ENCODE measurements around the gene TNFAIP3. TPM values are rescaled to one million over a fixed set of nuclear protein-coding genes. Genes with fewer than 3 reads are reported as not detected.
A peak's percentile ranks its signal among the peaks of the same experiment; 100 is the strongest.

Gene TNFAIP3
- total RNA-seq, 4 donors from 2014 or later: 21.0 to 54.3 (median 29.8) TPM

- H3K27me3 ChIP-seq: no peaks in the 10 kb centered on the region
- no peak overlapping the region for H3K4me3 ChIP-seq
- intact Hi-C loops (cut with DNase I): no loop called here
- H3K36me3 ChIP-seq: no peaks in the 10 kb centered on the region
- DNase-seq (ENCODE audit: extremely low spot score): no peak
- WGBS: 36% methylated on average over 4 of the region's 4 CpGs
- H3K27ac ChIP-seq (replicated peaks in 1 of 4): peak overlapping the region in 3 of 4 donors; percentile 57 to 71 (median 63)
- TF ChIP-seq EP300 (IDR thresholded peaks at IDR 0.05) (no peak), POLR2AphosphoS5 (IDR thresholded peaks at IDR 0.05) (no peak), POLR2A (IDR thresholded peaks at IDR 0.05; ENCODE audit: low read depth) (no peak), CTCF (IDR thresholded peaks at IDR 0.05) (no peak)
- peaks cover 0 to 42% (median 37%) of the 10 kb centered on the region in 4 donors for H3K4me1 ChIP-seq
- H3K9me3 ChIP-seq: no peaks in the 10 kb centered on the region
Observed at GRCh38 chr6:137849181-137849980, 17.7 kb upstream of the TNFAIP3 start.

DNA sequence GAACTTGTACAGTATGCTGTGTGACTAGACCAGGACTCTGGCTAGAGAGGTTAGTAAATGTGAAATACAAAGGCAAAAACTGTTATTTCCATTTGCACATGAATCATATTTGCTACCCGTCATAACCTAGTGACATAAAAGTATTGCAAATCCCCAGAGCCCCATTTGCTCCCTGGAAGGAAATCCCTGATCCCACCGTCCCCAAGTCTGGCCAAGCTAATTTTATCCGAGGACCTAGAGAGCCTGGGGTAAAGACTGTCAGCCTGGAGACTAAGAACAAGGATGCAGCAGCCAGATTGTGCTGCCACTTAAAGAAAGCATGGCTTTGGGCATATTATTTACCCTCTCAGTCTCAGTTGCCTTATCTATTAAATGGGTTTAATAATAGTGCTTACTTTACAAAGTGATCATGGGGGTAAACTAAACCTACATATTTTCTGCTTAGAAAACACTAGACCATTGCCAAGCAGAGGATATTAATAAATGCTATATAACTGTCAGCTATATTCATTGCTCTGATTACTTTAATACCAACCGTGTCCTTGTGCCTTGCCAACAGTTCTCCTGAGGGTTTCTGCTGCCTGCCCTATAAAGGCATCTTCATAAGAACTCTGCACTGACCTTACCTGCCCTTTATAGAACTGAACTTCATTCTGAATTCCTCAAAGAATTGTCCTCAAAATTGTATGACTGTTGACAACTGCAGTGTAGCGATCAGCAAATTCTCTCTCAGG lies 16.9 kb upstream of the TNFAIP3 start:
- TF ChIP-seq POLR2A (IDR thresholded peaks at IDR 0.05; ENCODE audit: low read depth): no peak
- no peak for TF ChIP-seq POLR2AphosphoS5 (IDR thresholded peaks at IDR 0.05)
- no peak for TF ChIP-seq CTCF (IDR thresholded peaks at IDR 0.05)
- TF ChIP-seq EP300 (IDR thresholded peaks at IDR 0.05): no peak
- no peak for DNase-seq (ENCODE audit: extremely low spot score)
- WGBS: 59% methylated on average over 5 of the region's 5 CpGs
- Histone ChIP-seq H3K27ac (replicated peaks in 1 of 4) (peak overlapping the region in 3 of 4 donors; percentile 57 to 71 (median 63)), H3K36me3 (no peaks in the 10 kb centered on the region), H3K27me3 (no peaks in the 10 kb centered on the region), H3K9me3 (no peaks in the 10 kb centered on the region), H3K4me3 (no peak overlapping the region), H3K4me1 (peaks cover 0 to 42% (median 37%) of the 10 kb centered on the region in 4 donors)
- intact Hi-C loops (cut with DNase I): no loop called here

- Histone ChIP-seq H3K36me3 (no peaks in the 10 kb centered on the region), H3K4me3 (no peak overlapping the region), H3K9me3 (no peaks in the 10 kb centered on the region), H3K4me1 (peaks cover 0 to 42% (median 37%) of the 10 kb centered on the region in 4 donors), H3K27me3 (no peaks in the 10 kb centered on the region), H3K27ac (replicated peaks in 1 of 4) (peak overlapping the region in 3 of 4 donors; percentile 57 to 71 (median 63))
- TF ChIP-seq POLR2AphosphoS5 (IDR thresholded peaks at IDR 0.05): no peak
- no peak for TF ChIP-seq EP300 (IDR thresholded peaks at IDR 0.05)
- no peak for TF ChIP-seq POLR2A (IDR thresholded peaks at IDR 0.05; ENCODE audit: low read depth)
- TF ChIP-seq CTCF (IDR thresholded peaks at IDR 0.05): no peak
- intact Hi-C loops (cut with DNase I): no loop called here
- DNase-seq (ENCODE audit: extremely low spot score): no peak
- 69% methylated on average over 4 of the region's 4 CpGs for WGBS
Observed at GRCh38 chr6:137850816-137851602, 16.1 kb upstream of the TNFAIP3 start.

DNA sequence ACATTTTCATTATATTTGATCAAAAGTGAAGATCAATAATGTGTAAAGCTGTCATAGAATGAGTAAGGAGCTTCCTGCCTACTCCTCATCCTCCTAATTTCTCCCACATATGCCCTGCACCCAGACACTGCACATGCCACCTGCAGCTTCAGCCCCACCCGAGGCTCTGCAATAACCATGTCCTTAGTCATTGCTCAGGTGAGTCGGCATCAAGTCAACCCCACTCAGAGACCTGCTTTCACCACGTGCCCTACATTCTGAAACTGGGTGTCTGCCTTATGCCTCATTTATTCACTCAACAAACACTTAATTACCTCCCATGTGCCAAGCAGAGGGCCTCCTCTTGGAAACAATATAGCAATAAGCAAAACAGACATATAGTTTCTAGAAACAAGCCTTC lies 15.4 kb upstream of the TNFAIP3 start:
- Histone ChIP-seq H3K9me3 (no peaks in the 10 kb centered on the region), H3K27ac (replicated peaks in 1 of 4) (no peak overlapping the region), H3K27me3 (no peaks in the 10 kb centered on the region), H3K36me3 (no peaks in the 10 kb centered on the region), H3K4me1 (peaks cover 0 to 42% (median 37%) of the 10 kb centered on the region in 4 donors), H3K4me3 (no peak overlapping the region)
- TF ChIP-seq CTCF (IDR thresholded peaks at IDR 0.05): no peak
- TF ChIP-seq EP300 (IDR thresholded peaks at IDR 0.05): no peak
- TF ChIP-seq POLR2A (IDR thresholded peaks at IDR 0.05; ENCODE audit: low read depth): no peak
- no peak for TF ChIP-seq POLR2AphosphoS5 (IDR thresholded peaks at IDR 0.05)
- WGBS: 86% methylated on average over 3 of the region's 3 CpGs
- DNase-seq (ENCODE audit: extremely low spot score): no peak
- intact Hi-C loops (cut with DNase I): no loop called here

Measured in esophagus muscularis mucosa (tissue), 4 donors.